Activated CD4-positive, alpha-beta memory T cell treated with anti-CD3 and anti-CD28 coated beads for 36 hours (primary cell): Measurements from ENCODE around the gene ASIC3. TPM values are rescaled to one million over a fixed set of nuclear protein-coding genes. Genes with fewer than 3 reads are reported as not detected.

ENCODE experiments used
- CTCF ChIA-PET: fragments of 350-600 bp; sonication (Branson Sonifier 250); formaldehyde crosslinking; loops from one replicate; lab custom pipeline; 2021; ENCODE audit warnings: antibody characterized with exemption, inconsistent platforms; lab: Charles Lee
- POLR2A ChIA-PET: fragments of 350-600 bp; sonication (Branson Sonifier 250); formaldehyde crosslinking; loops from one replicate; lab custom pipeline; 2021; ENCODE audit warnings: antibody characterized with exemption; lab: Charles Lee
- DNase-seq: peaks from one replicate; pipeline ENCODE4 v3.0.0-alpha.2; 2020
- H3K27ac Mint-ChIP-seq: one replicate; pipeline ENCODE4 v1.8.0; 2021; ENCODE audit warnings: mixed read lengths
- H3K27me3 Mint-ChIP-seq: one replicate; pipeline ENCODE4 v1.8.0; 2021; ENCODE audit warnings: mixed read lengths
- H3K36me3 Mint-ChIP-seq: one replicate; pipeline ENCODE4 v1.8.0; 2021; ENCODE audit warnings: mixed read lengths
- H3K4me1 Mint-ChIP-seq: one replicate; pipeline ENCODE4 v1.8.0; 2021; ENCODE audit warnings: low read depth, mixed read lengths
- H3K4me3 Mint-ChIP-seq: one replicate; pipeline ENCODE4 v1.8.0; 2021; ENCODE audit warnings: mild to moderate bottlenecking, mixed read lengths
- H3K9me3 Mint-ChIP-seq: one replicate; pipeline ENCODE4 v1.8.0; 2021; ENCODE audit warnings: mixed read lengths
- intact Hi-C: fragments of 100-400 bp; cut with micrococcal nuclease; formaldehyde crosslinking; loops from one replicate; pipeline ENCODE4 v1.15.1; 2023
- total RNA-seq, 2 experiments: library from RNA; stranded (reverse); gene quantifications; one replicate each; pipeline ENCODE4 v1.2.3, GENCODE V29; 2021

ASIC3 gene
- total RNA-seq, 2 experiments from 2014 or later, result 5.3 to 7.6 TPM

GRCh38 chr7:151089893-151090730 is 41.8 kb downstream of the ASIC3 start:
- CTCF ChIA-PET, result interaction anchor here (1.0 to 1.8 kb wide), 5 partner anchors 13 to 81 kb away, joined by 3 to 9 read pairs (median 3); no protein-coding TSS in a partner anchor
- peaks cover 2% of the 10 kb centered on the region for H3K27me3 Mint-ChIP-seq
- H3K36me3 Mint-ChIP-seq, result no peaks in the 10 kb centered on the region
- intact Hi-C loops, result no loop called here
- H3K4me3 Mint-ChIP-seq, result no peak overlapping the region
- POLR2A ChIA-PET, result interaction anchor here (1.2 kb wide), 1 partner anchor 9 kb away, joined by 5 read pairs; the partner anchor contains the start of gene FASTK
- H3K9me3 Mint-ChIP-seq, result no peaks in the 10 kb centered on the region
- no peak for DNase-seq
- H3K27ac Mint-ChIP-seq, result no peak overlapping the region
- peaks cover 28% of the 10 kb centered on the region for H3K4me1 Mint-ChIP-seq

DNA sequence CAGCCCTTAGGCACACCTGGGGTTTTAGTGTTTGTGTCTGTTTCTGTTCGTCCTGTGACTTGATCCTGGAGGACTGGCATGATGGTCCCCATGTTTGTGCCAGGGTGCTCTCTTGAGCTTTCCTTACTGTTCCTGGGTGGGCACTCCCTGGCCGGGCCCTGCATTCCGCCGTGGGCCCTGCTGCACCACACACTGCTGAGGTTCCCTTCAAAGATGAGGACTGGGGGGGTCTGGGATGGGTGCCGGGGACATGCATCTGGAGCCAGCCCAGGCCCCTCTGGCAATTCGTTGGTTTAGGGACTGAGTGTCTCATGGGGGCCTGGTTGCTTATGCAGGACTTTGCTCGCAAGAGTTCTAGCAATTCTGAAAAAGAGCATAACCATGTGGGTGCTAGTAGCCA is 42.7 kb downstream of the ASIC3 start:
- H3K36me3 Mint-ChIP-seq, result no peaks in the 10 kb centered on the region
- POLR2A ChIA-PET, result no interaction called here
- H3K27me3 Mint-ChIP-seq, result no peaks in the 10 kb centered on the region
- CTCF ChIA-PET, result interaction anchor here (1.0 to 1.6 kb wide), 5 partner anchors 20 to 24 kb away, joined by 3 to 9 read pairs (median 3); no protein-coding TSS in a partner anchor
- H3K9me3 Mint-ChIP-seq, result no peaks in the 10 kb centered on the region
- no peak overlapping the region for H3K27ac Mint-ChIP-seq
- peaks cover 26% of the 10 kb centered on the region for H3K4me1 Mint-ChIP-seq
- no peak overlapping the region for H3K4me3 Mint-ChIP-seq
- DNase-seq, result no peak
- intact Hi-C loops, result loop anchor here (1.0 kb wide), 1 partner anchor 20 kb away; no protein-coding TSS in a partner anchor

GRCh38 chr7:151091431-151091830 is 43.1 kb downstream of the ASIC3 start:
- ChIA-PET POLR2A (no interaction called here), CTCF (interaction anchor here (1.0 to 1.6 kb wide), 4 partner anchors 19 to 24 kb away, joined by 3 to 5 read pairs (median 3); no protein-coding TSS in a partner anchor)
- Mint-ChIP-seq H3K9me3 (no peaks in the 10 kb centered on the region), H3K36me3 (no peaks in the 10 kb centered on the region), H3K27ac (no peak overlapping the region), H3K4me1 (peaks cover 28% of the 10 kb centered on the region), H3K27me3 (no peaks in the 10 kb centered on the region), H3K4me3 (no peak overlapping the region)
- intact Hi-C loops, result loop anchor here (1.0 kb wide), 1 partner anchor 20 kb away; no protein-coding TSS in a partner anchor
- peak; percentile 53 for DNase-seq

- H3K36me3 Mint-ChIP-seq, result no peaks in the 10 kb centered on the region
- no peak overlapping the region for H3K27ac Mint-ChIP-seq
- intact Hi-C loops, result loop anchor here (1.0 kb wide), 1 partner anchor 19 kb away; no protein-coding TSS in a partner anchor
- DNase-seq, result no peak
- POLR2A ChIA-PET, result interaction anchor here (0.6 kb wide), 1 partner anchor 201 kb away, joined by 3 read pairs; no protein-coding TSS in a partner anchor
- H3K4me1 Mint-ChIP-seq, result peaks cover 28% of the 10 kb centered on the region
- CTCF ChIA-PET, result interaction anchor here (0.5 to 4.4 kb wide), 6 partner anchors 16 to 129 kb away, joined by 3 to 15 read pairs (median 5); no protein-coding TSS in a partner anchor
- no peaks in the 10 kb centered on the region for H3K27me3 Mint-ChIP-seq
- no peaks in the 10 kb centered on the region for H3K9me3 Mint-ChIP-seq
- no peak overlapping the region for H3K4me3 Mint-ChIP-seq
Observed at GRCh38 chr7:151091988-151092387, 43.7 kb downstream of the ASIC3 start.

DNA sequence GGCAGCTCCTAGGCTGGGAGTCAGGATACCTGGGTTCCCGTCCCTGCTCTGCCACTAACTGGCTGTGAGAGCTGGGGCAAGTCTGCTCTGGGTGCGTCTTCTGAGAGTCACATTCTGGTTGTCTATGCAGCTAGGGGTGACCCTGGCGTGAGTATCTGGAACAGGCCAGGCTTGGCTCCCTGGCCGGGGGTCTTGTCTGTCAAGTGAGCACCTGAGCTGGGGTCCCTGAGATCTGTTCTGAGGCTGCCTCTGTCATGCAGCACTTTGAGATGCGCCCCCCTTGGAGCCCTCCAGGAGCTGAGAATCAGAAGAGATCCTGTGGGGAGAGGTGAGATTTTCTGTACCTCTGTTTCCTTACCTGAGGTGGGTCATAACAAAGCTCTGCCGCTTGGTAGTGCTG is 45.4 kb downstream of the ASIC3 start:
- ChIA-PET POLR2A (no interaction called here), CTCF (interaction anchor here (0.7 to 4.4 kb wide), 6 partner anchors 14 to 78 kb away, joined by 3 to 15 read pairs (median 4); no protein-coding TSS in a partner anchor)
- Mint-ChIP-seq H3K4me3 (no peak overlapping the region), H3K27me3 (no peaks in the 10 kb centered on the region), H3K4me1 (peaks cover 20% of the 10 kb centered on the region), H3K36me3 (no peaks in the 10 kb centered on the region), H3K9me3 (no peaks in the 10 kb centered on the region), H3K27ac (no peak overlapping the region)
- DNase-seq, result no peak
- intact Hi-C loops, result no loop called here

GRCh38 chr7:151094675-151095074 is 46.3 kb downstream of the ASIC3 start:
- no peak overlapping the region for H3K27ac Mint-ChIP-seq
- H3K36me3 Mint-ChIP-seq, result no peaks in the 10 kb centered on the region
- intact Hi-C loops, result no loop called here
- CTCF ChIA-PET, result interaction anchor here (0.7 to 4.4 kb wide), 6 partner anchors 13 to 77 kb away, joined by 3 to 15 read pairs (median 4); no protein-coding TSS in a partner anchor
- POLR2A ChIA-PET, result no interaction called here
- H3K4me1 Mint-ChIP-seq, result peaks cover 13% of the 10 kb centered on the region
- H3K9me3 Mint-ChIP-seq, result no peaks in the 10 kb centered on the region
- DNase-seq, result no peak
- no peaks in the 10 kb centered on the region for H3K27me3 Mint-ChIP-seq
- H3K4me3 Mint-ChIP-seq, result no peak overlapping the region

- no peak overlapping the region for H3K4me3 Mint-ChIP-seq
- CTCF ChIA-PET, result interaction anchor here (0.9 to 4.4 kb wide), 5 partner anchors 13 to 71 kb away, joined by 3 to 15 read pairs (median 5); no protein-coding TSS in a partner anchor
- intact Hi-C loops, result no loop called here
- H3K4me1 Mint-ChIP-seq, result peaks cover 11% of the 10 kb centered on the region
- POLR2A ChIA-PET, result no interaction called here
- no peaks in the 10 kb centered on the region for H3K9me3 Mint-ChIP-seq
- H3K36me3 Mint-ChIP-seq, result no peaks in the 10 kb centered on the region
- H3K27ac Mint-ChIP-seq, result no peak overlapping the region
- no peaks in the 10 kb centered on the region for H3K27me3 Mint-ChIP-seq
- DNase-seq, result no peak
Observed at GRCh38 chr7:151095123-151095797, 46.9 kb downstream of the ASIC3 start.

- no peaks in the 10 kb centered on the region for H3K27me3 Mint-ChIP-seq
- intact Hi-C loops, result no loop called here
- peaks cover 11% of the 10 kb centered on the region for H3K4me1 Mint-ChIP-seq
- ChIA-PET CTCF (interaction anchor here (2.6 to 4.4 kb wide), 2 partner anchors 15 to 28 kb away, joined by 14 to 15 read pairs; no protein-coding TSS in a partner anchor), POLR2A (interaction anchor here (1.3 kb wide), 1 partner anchor 8 kb away, joined by 4 read pairs; no protein-coding TSS in a partner anchor)
- DNase-seq, result peak; percentile 56
- peak overlapping the region; percentile 36 for H3K4me3 Mint-ChIP-seq
- H3K9me3 Mint-ChIP-seq, result no peaks in the 10 kb centered on the region
- H3K27ac Mint-ChIP-seq, result peak overlapping the region; percentile 64
- H3K36me3 Mint-ChIP-seq, result no peaks in the 10 kb centered on the region
Observed at GRCh38 chr7:151095828-151096475, 47.6 kb downstream of the ASIC3 start.

GRCh38 chr7:151099486-151100211 is 51.3 kb downstream of the ASIC3 start:
- CTCF ChIA-PET, result interaction anchor here (0.7 kb wide), 1 partner anchor 11 kb away, joined by 3 read pairs; no protein-coding TSS in a partner anchor
- Mint-ChIP-seq H3K27ac (no peak overlapping the region), H3K4me3 (no peak overlapping the region), H3K9me3 (no peaks in the 10 kb centered on the region), H3K4me1 (peaks cover 5% of the 10 kb centered on the region), H3K36me3 (no peaks in the 10 kb centered on the region), H3K27me3 (no peaks in the 10 kb centered on the region)
- POLR2A ChIA-PET, result no interaction called here
- intact Hi-C loops, result no loop called here
- no peak for DNase-seq

DNA sequence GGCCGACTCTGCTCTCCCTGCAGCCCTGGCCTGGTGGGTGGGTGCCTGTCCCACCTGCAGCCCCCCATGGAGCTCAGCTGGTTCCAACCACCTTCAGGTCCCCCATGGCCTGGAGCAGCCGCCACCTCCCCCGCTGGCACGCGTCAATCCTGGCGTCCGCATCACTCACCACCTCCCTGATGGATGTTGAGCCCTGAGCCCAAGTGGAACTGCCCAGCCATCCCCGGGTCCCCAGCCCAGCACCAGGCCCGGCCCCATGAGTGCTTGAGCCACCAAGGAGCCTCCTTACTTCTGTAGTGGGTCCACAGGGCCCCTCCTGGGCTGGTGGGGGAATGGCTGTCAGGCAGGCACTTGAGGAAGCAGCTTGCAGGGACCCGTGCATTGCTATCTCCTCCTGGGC is 52.6 kb downstream of the ASIC3 start:
- Mint-ChIP-seq H3K4me1 (peaks cover 3% of the 10 kb centered on the region), H3K9me3 (no peaks in the 10 kb centered on the region), H3K36me3 (no peaks in the 10 kb centered on the region), H3K27me3 (no peaks in the 10 kb centered on the region), H3K4me3 (no peak overlapping the region), H3K27ac (no peak overlapping the region)
- intact Hi-C loops, result no loop called here
- CTCF ChIA-PET, result interaction anchor here (1.3 kb wide), 1 partner anchor 10 kb away, joined by 4 read pairs; no protein-coding TSS in a partner anchor
- no peak for DNase-seq
- POLR2A ChIA-PET, result no interaction called here
